Subcutaneous abdominal adipose tissue (tissue), 5 donors: ENCODE measurements around the gene IKZF2.

ENCODE experiments used
- H3K27ac ChIP-seq: one replicate; pipeline ENCODE4 v1.7.0; 2013; ENCODE audit warnings: low read depth, mild to moderate bottlenecking, inconsistent platforms, low read length, moderate library complexity
- H3K27me3 ChIP-seq, 5 donors: one replicate each; pipeline ENCODE4 v1.7.0; 2013; ENCODE audit warnings: low read length in 5 of 5, inconsistent platforms in 1 of 5; ENCODE audit not compliant: control insufficient read depth in 5 of 5, insufficient read depth in 4 of 5
- H3K36me3 ChIP-seq, 5 donors: one replicate each; pipeline ENCODE4 v1.7.0; 2013; ENCODE audit warnings: low read length in 5 of 5; ENCODE audit not compliant: control insufficient read depth in 5 of 5, insufficient read depth in 5 of 5
- H3K4me1 ChIP-seq, 5 donors: one replicate each; pipeline ENCODE4 v1.7.0; 2013; ENCODE audit warnings: low read length in 5 of 5, mild to moderate bottlenecking in 3 of 5, moderate library complexity in 1 of 5; ENCODE audit not compliant: control insufficient read depth in 5 of 5, insufficient read depth in 5 of 5
- H3K4me3 ChIP-seq, 5 donors: one replicate each; pipeline ENCODE4 v1.7.0; 2013; ENCODE audit warnings: low read length in 5 of 5, low read depth in 1 of 5
- H3K9ac ChIP-seq, 5 donors: one replicate each; pipeline ENCODE4 v1.7.0; 2013; ENCODE audit warnings: low read length in 5 of 5, mild to moderate bottlenecking in 4 of 5, moderate library complexity in 3 of 5
- H3K9me3 ChIP-seq, 5 donors: one replicate each; pipeline ENCODE4 v1.7.0; 2013; ENCODE audit warnings: low read length in 5 of 5; ENCODE audit not compliant: control insufficient read depth in 5 of 5
- donor health status: healthy.
- donor health status: healthy.
- donor health status: healthy.
- donor health status: healthy.
- donor health status: healthy.

IKZF2 gene

GRCh38 chr2:213085538-213085937, 65.9 kb downstream of the IKZF2 start:
- no peaks in the 10 kb centered on the region for H3K27me3 ChIP-seq
- H3K9ac ChIP-seq = no peak overlapping the region
- H3K9me3 ChIP-seq = no peaks in the 10 kb centered on the region
- peaks cover 0 to 23% (median 5%) of the 10 kb centered on the region in 5 donors for H3K4me1 ChIP-seq
- no peak overlapping the region for H3K27ac ChIP-seq
- H3K36me3 ChIP-seq = no peaks in the 10 kb centered on the region
- no peak overlapping the region for H3K4me3 ChIP-seq

- Histone ChIP-seq H3K36me3 (no peaks in the 10 kb centered on the region), H3K9ac (no peak overlapping the region), H3K9me3 (no peaks in the 10 kb centered on the region), H3K4me3 (no peak overlapping the region), H3K4me1 (peaks cover 0 to 16% (median 5%) of the 10 kb centered on the region in 5 donors), H3K27ac (no peak overlapping the region), H3K27me3 (no peaks in the 10 kb centered on the region)
Measured at GRCh38 chr2:213084261-213084660, 67.2 kb downstream of the IKZF2 start.

- no peak overlapping the region for H3K27ac ChIP-seq
- peaks cover 0 to 4% (median 0%) of the 10 kb centered on the region in 5 donors for H3K4me1 ChIP-seq
- no peak overlapping the region for H3K9ac ChIP-seq
- no peaks in the 10 kb centered on the region for H3K9me3 ChIP-seq
- no peak overlapping the region for H3K4me3 ChIP-seq
- no peaks in the 10 kb centered on the region for H3K27me3 ChIP-seq
- H3K36me3 ChIP-seq = no peaks in the 10 kb centered on the region
Measured at GRCh38 chr2:213080969-213081617, 70.3 kb downstream of the IKZF2 start.

- Histone ChIP-seq H3K36me3 (no peaks in the 10 kb centered on the region), H3K27me3 (no peaks in the 10 kb centered on the region), H3K4me1 (peaks cover 0 to 3% (median 0%) of the 10 kb centered on the region in 5 donors), H3K9ac (no peak overlapping the region), H3K9me3 (no peaks in the 10 kb centered on the region), H3K27ac (no peak overlapping the region), H3K4me3 (no peak overlapping the region)
Measured at GRCh38 chr2:213079756-213080155, 71.7 kb downstream of the IKZF2 start.

- H3K27ac ChIP-seq = no peak overlapping the region
- no peaks in the 10 kb centered on the region for H3K27me3 ChIP-seq
- H3K4me3 ChIP-seq = no peak overlapping the region
Measured at GRCh38 chr2:213078686-213079085, 72.7 kb downstream of the IKZF2 start.

GRCh38 chr2:213069531-213069930, 81.9 kb downstream of the IKZF2 start:
- H3K36me3 ChIP-seq = no peaks in the 10 kb centered on the region
- H3K4me1 ChIP-seq = peaks cover 0 to 10% (median 8%) of the 10 kb centered on the region in 5 donors
- no peak overlapping the region for H3K4me3 ChIP-seq
- H3K9ac ChIP-seq = no peak overlapping the region
- H3K27ac ChIP-seq = no peak overlapping the region
- no peaks in the 10 kb centered on the region for H3K27me3 ChIP-seq
- no peaks in the 10 kb centered on the region for H3K9me3 ChIP-seq

More at GRCh38 chr2:213078686-213079085, 72.7 kb downstream of the IKZF2 start:
- Histone ChIP-seq H3K36me3 (no peaks in the 10 kb centered on the region), H3K4me1 (peaks cover 0 to 3% (median 0%) of the 10 kb centered on the region in 5 donors), H3K9ac (no peak overlapping the region), H3K9me3 (no peaks in the 10 kb centered on the region)

GRCh38 chr2:213068676-213069359, 82.6 kb downstream of the IKZF2 start:
- no peak overlapping the region for H3K27ac ChIP-seq
- no peaks in the 10 kb centered on the region for H3K36me3 ChIP-seq

GRCh38 chr2:213067888-213068287, 83.5 kb downstream of the IKZF2 start:
- H3K9me3 ChIP-seq = no peaks in the 10 kb centered on the region
- H3K9ac ChIP-seq = no peak overlapping the region
- no peaks in the 10 kb centered on the region for H3K36me3 ChIP-seq

More at GRCh38 chr2:213068676-213069359, 82.6 kb downstream of the IKZF2 start:
- Histone ChIP-seq H3K27me3 (no peaks in the 10 kb centered on the region), H3K9me3 (no peaks in the 10 kb centered on the region), H3K4me1 (peaks cover 0 to 10% (median 8%) of the 10 kb centered on the region in 5 donors), H3K9ac (no peak overlapping the region), H3K4me3 (no peak overlapping the region)

GRCh38 chr2:213066443-213066743, 85.0 kb downstream of the IKZF2 start:
- H3K4me1 ChIP-seq = peaks cover 0 to 10% (median 8%) of the 10 kb centered on the region in 5 donors
- no peaks in the 10 kb centered on the region for H3K36me3 ChIP-seq
- peak overlapping the region in 1 of 5 donors; percentile 17 for H3K9ac ChIP-seq
- no peaks in the 10 kb centered on the region for H3K27me3 ChIP-seq
- H3K9me3 ChIP-seq = no peaks in the 10 kb centered on the region
- peak overlapping the region in 4 of 5 donors; percentile 30 to 50 (median 41) for H3K4me3 ChIP-seq
- no peak overlapping the region for H3K27ac ChIP-seq

More at GRCh38 chr2:213067888-213068287, 83.5 kb downstream of the IKZF2 start:
- Histone ChIP-seq H3K4me1 (peaks cover 0 to 10% (median 8%) of the 10 kb centered on the region in 5 donors), H3K4me3 (no peak overlapping the region), H3K27ac (no peak overlapping the region), H3K27me3 (no peaks in the 10 kb centered on the region)
